Measurements from ENCODE around the gene TMEM132D.

Gene TMEM132D

DNA sequence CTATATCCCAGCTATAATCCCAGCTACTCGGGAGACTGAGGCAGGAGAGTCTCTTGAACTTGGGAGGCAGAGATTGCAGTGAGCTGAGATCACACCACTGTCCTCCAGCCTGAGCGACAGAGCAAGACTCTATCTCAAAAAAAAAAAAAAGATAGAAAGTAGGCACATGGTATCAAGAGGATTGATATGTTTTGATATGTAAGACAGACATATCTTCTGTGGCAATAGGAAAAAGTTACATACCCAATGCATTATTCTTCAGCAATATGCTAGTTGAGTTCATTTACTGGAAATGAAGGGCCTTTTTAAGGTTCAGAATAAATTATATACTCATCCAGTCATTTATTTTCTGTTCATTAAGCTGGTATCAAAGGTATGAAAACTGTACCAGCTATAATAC is 657.2 kb downstream of the TMEM132D start:
- Histone ChIP-seq H3K27me3 (ENCODE audit: control insufficient read depth in 5 of 5, insufficient read depth in 4 of 5, low read length in 5 of 5) (peaks cover 0 to 3% (median 0%) of the 10 kb centered on the region in 5 donors), H3K27ac (ENCODE audit: low read depth, low read length) (no peak overlapping the region), H3K4me1 (ENCODE audit: control insufficient read depth in 5 of 5, insufficient read depth in 5 of 5, low read length in 5 of 5) (no peaks in the 10 kb centered on the region), H3K36me3 (ENCODE audit: control insufficient read depth in 5 of 5, insufficient read depth in 5 of 5, low read length in 5 of 5) (no peaks in the 10 kb centered on the region), H3K9ac (ENCODE audit: low read length in 5 of 5) (no peak overlapping the region), H3K9me3 (ENCODE audit: control insufficient read depth in 5 of 5, low read length in 5 of 5) (peaks cover 0 to 6% (median 0%) of the 10 kb centered on the region in 5 donors), H3K4me3 (ENCODE audit: low read depth in 1 of 5, low read length in 5 of 5) (no peak overlapping the region)

DNA sequence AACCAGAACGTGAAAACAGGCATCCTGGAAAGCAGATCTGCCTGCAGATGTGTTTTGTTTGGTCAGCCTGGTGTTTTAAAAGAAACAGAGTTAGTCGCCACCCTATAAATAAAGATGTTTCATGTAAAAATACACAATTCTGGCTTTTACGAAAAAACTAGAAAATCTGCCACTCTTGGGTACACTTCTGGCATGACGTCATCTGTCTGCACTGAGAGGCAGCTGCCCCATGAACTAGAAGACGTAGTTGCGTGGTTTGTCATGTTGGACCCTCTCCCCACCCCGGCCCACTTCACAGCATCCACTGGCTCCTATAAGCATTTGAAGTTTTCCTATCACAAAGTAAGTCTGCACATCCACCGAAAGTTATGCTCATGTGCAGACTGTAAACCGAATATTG is 658.1 kb downstream of the TMEM132D start:
- Histone ChIP-seq H3K9me3 (ENCODE audit: control insufficient read depth in 5 of 5, low read length in 5 of 5) (peaks cover 0 to 6% (median 0%) of the 10 kb centered on the region in 5 donors), H3K27me3 (ENCODE audit: control insufficient read depth in 5 of 5, insufficient read depth in 4 of 5, low read length in 5 of 5) (peaks cover 0 to 3% (median 0%) of the 10 kb centered on the region in 5 donors), H3K27ac (ENCODE audit: low read depth, low read length) (no peak overlapping the region), H3K4me1 (ENCODE audit: control insufficient read depth in 5 of 5, insufficient read depth in 5 of 5, low read length in 5 of 5) (no peaks in the 10 kb centered on the region), H3K4me3 (ENCODE audit: low read depth in 1 of 5, low read length in 5 of 5) (no peak overlapping the region), H3K36me3 (ENCODE audit: control insufficient read depth in 5 of 5, insufficient read depth in 5 of 5, low read length in 5 of 5) (no peaks in the 10 kb centered on the region), H3K9ac (ENCODE audit: low read length in 5 of 5) (no peak overlapping the region)

DNA sequence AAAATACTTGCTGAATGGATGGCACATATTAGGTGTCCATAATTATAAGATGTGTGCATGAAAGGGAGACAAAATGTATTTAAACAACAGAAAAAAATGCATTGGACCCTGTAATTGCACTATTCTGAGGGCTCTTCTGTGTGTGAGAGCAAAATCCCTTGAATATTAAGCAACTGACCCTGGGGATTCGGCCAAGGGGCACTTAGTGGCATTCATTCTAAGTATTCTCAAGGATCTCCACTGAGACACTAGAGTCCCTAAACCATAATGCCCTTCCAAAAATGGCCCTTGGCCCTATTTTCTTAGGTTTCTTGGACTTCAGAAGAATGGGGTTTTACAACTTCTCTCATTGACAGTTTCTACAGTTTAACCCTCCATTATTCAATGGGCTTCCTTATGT is 662.0 kb downstream of the TMEM132D start:
- H3K27ac ChIP-seq (ENCODE audit: low read depth, low read length): no peak overlapping the region
- peaks cover 0 to 10% (median 3%) of the 10 kb centered on the region in 5 donors for H3K9me3 ChIP-seq (ENCODE audit: control insufficient read depth in 5 of 5, low read length in 5 of 5)
- no peak overlapping the region for H3K4me3 ChIP-seq (ENCODE audit: low read depth in 1 of 5, low read length in 5 of 5)
- H3K9ac ChIP-seq (ENCODE audit: low read length in 5 of 5): no peak overlapping the region
- H3K36me3 ChIP-seq (ENCODE audit: control insufficient read depth in 5 of 5, insufficient read depth in 5 of 5, low read length in 5 of 5): no peaks in the 10 kb centered on the region
- H3K4me1 ChIP-seq (ENCODE audit: control insufficient read depth in 5 of 5, insufficient read depth in 5 of 5, low read length in 5 of 5): no peaks in the 10 kb centered on the region
- H3K27me3 ChIP-seq (ENCODE audit: control insufficient read depth in 5 of 5, insufficient read depth in 4 of 5, low read length in 5 of 5): no peaks in the 10 kb centered on the region

DNA sequence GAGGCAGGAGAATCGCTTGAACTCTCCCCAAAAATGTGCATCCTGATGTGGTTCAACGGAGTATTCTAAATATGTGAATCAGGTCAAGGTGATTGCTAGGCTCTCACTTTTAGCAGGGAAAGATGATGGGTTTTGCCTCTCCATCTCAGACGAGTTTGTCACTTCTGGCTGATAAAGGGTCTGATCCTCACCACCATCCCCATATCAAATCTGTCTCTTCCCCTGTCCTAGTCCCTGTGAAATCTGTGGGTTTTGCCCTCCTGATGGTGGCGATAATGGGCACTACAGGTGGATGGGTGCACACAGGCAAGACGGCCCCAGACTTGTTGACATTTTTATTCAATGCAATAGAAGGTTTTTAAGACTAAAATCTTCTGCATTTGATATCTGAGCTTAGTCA is 665.9 kb downstream of the TMEM132D start:
- H3K4me3 ChIP-seq (ENCODE audit: low read depth in 1 of 5, low read length in 5 of 5): no peak overlapping the region
- no peak overlapping the region for H3K9ac ChIP-seq (ENCODE audit: low read length in 5 of 5)
- H3K27me3 ChIP-seq (ENCODE audit: control insufficient read depth in 5 of 5, insufficient read depth in 4 of 5, low read length in 5 of 5): no peaks in the 10 kb centered on the region
- no peaks in the 10 kb centered on the region for H3K4me1 ChIP-seq (ENCODE audit: control insufficient read depth in 5 of 5, insufficient read depth in 5 of 5, low read length in 5 of 5)
- peaks cover 0 to 10% (median 3%) of the 10 kb centered on the region in 5 donors for H3K9me3 ChIP-seq (ENCODE audit: control insufficient read depth in 5 of 5, low read length in 5 of 5)
- no peaks in the 10 kb centered on the region for H3K36me3 ChIP-seq (ENCODE audit: control insufficient read depth in 5 of 5, insufficient read depth in 5 of 5, low read length in 5 of 5)
- H3K27ac ChIP-seq (ENCODE audit: low read depth, low read length): no peak overlapping the region

DNA sequence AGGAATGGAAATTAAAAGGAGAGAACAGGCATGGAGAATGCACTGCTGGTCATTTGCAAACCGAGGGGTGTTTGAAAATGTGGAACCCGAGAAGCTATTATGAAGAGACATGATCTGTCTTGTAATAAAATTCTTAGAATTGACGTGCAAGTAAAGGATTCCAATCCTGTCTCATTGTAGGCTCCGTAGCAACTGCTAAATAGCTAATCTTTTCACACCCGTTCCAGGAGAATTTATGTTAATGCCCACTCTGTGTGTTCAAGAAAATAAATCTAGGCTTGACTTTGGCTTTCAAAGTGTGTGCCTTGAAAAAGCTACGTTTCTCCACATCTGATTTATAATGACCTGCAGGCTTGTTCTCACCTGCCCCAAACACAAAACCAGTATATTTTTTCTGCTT is 669.6 kb downstream of the TMEM132D start:
- peaks cover 0 to 3% (median 0%) of the 10 kb centered on the region in 5 donors for H3K27me3 ChIP-seq (ENCODE audit: control insufficient read depth in 5 of 5, insufficient read depth in 4 of 5, low read length in 5 of 5)
- H3K4me1 ChIP-seq (ENCODE audit: control insufficient read depth in 5 of 5, insufficient read depth in 5 of 5, low read length in 5 of 5): no peaks in the 10 kb centered on the region
- H3K27ac ChIP-seq (ENCODE audit: low read depth, low read length): no peak overlapping the region
- no peak overlapping the region for H3K4me3 ChIP-seq (ENCODE audit: low read depth in 1 of 5, low read length in 5 of 5)
- no peak overlapping the region for H3K9ac ChIP-seq (ENCODE audit: low read length in 5 of 5)
- H3K36me3 ChIP-seq (ENCODE audit: control insufficient read depth in 5 of 5, insufficient read depth in 5 of 5, low read length in 5 of 5): no peaks in the 10 kb centered on the region
- H3K9me3 ChIP-seq (ENCODE audit: control insufficient read depth in 5 of 5, low read length in 5 of 5): peaks cover 0 to 5% (median 1%) of the 10 kb centered on the region in 5 donors

DNA sequence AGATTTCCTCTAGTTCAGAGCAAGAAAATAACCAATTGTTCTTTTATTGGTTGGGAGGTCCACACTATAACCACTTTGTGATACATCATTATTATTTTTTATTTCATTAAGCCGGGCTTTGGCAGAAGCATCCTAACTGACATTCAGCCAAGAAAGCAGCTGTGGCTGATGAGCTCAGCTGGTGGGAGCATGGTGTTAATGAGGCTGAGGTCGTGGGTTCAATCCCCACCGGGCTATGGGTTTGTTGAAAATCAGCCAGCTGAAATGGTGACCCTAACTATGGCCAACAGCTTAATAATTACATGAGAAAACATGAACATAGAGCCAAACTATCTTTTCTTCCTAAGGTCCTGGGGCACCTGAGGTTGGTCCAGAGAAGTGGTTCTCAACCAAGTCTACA is 672.3 kb downstream of the TMEM132D start:
- no peak overlapping the region for H3K27ac ChIP-seq (ENCODE audit: low read depth, low read length)
- H3K4me1 ChIP-seq (ENCODE audit: control insufficient read depth in 5 of 5, insufficient read depth in 5 of 5, low read length in 5 of 5): no peaks in the 10 kb centered on the region
- H3K9ac ChIP-seq (ENCODE audit: low read length in 5 of 5): no peak overlapping the region

DNA sequence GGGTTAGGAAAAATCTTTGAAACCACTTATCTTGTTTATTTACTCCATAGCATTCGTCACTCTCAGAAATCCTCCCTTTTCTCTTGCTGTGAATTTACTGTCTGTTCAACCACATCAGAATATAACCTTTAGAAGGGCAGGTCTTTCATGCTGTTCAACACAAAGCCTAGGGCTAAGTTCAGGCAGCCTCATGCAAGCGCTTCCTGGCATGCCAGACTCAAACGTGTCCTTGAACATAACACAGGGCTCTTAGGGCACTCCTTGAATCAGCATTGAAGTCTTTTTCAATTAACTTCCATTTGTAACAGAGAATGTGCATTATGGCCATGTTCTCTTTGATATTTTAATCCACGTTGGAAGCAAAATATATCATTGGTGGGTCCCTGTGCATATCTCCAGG is 672.8 kb downstream of the TMEM132D start:
- H3K4me3 ChIP-seq (ENCODE audit: low read depth in 1 of 5, low read length in 5 of 5): no peak overlapping the region
- no peaks in the 10 kb centered on the region for H3K36me3 ChIP-seq (ENCODE audit: control insufficient read depth in 5 of 5, insufficient read depth in 5 of 5, low read length in 5 of 5)
- peaks cover 0 to 7% (median 0%) of the 10 kb centered on the region in 5 donors for H3K9me3 ChIP-seq (ENCODE audit: control insufficient read depth in 5 of 5, low read length in 5 of 5)
- no peak overlapping the region for H3K9ac ChIP-seq (ENCODE audit: low read length in 5 of 5)
- H3K27ac ChIP-seq (ENCODE audit: low read depth, low read length): no peak overlapping the region
- H3K4me1 ChIP-seq (ENCODE audit: control insufficient read depth in 5 of 5, insufficient read depth in 5 of 5, low read length in 5 of 5): no peaks in the 10 kb centered on the region
- H3K27me3 ChIP-seq (ENCODE audit: control insufficient read depth in 5 of 5, insufficient read depth in 4 of 5, low read length in 5 of 5): peaks cover 0 to 3% (median 0%) of the 10 kb centered on the region in 5 donors

More for the DNA sequence above, 672.3 kb downstream of the TMEM132D start:
- no peak overlapping the region for H3K4me3 ChIP-seq (ENCODE audit: low read depth in 1 of 5, low read length in 5 of 5)
- no peaks in the 10 kb centered on the region for H3K36me3 ChIP-seq (ENCODE audit: control insufficient read depth in 5 of 5, insufficient read depth in 5 of 5, low read length in 5 of 5)
- peaks cover 0 to 7% (median 0%) of the 10 kb centered on the region in 5 donors for H3K9me3 ChIP-seq (ENCODE audit: control insufficient read depth in 5 of 5, low read length in 5 of 5)
- H3K27me3 ChIP-seq (ENCODE audit: control insufficient read depth in 5 of 5, insufficient read depth in 4 of 5, low read length in 5 of 5): peaks cover 0 to 3% (median 0%) of the 10 kb centered on the region in 5 donors

DNA sequence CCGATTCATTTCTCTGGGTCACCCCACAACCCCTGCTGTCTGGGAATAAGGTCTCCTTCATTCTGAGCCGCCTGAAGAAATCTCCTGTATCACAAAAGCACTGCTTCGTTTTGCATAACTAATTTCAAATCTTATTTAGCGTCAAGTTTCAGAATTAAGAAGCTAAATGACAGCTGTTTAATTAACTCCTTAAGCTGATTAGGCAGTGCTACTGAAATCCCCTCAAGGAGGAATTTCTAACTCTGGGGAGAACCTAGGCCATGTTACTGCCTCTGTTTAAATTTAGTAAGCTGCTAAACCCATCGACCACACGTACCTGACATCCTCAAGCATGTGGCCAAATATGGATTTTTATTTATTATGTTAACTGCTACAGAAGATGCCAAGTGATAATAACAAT is 677.0 kb downstream of the TMEM132D start:
- H3K9ac ChIP-seq (ENCODE audit: low read length in 5 of 5): no peak overlapping the region
- peaks cover 0 to 7% (median 0%) of the 10 kb centered on the region in 5 donors for H3K9me3 ChIP-seq (ENCODE audit: control insufficient read depth in 5 of 5, low read length in 5 of 5)
- H3K36me3 ChIP-seq (ENCODE audit: control insufficient read depth in 5 of 5, insufficient read depth in 5 of 5, low read length in 5 of 5): no peaks in the 10 kb centered on the region
- H3K4me3 ChIP-seq (ENCODE audit: low read depth in 1 of 5, low read length in 5 of 5): no peak overlapping the region
- H3K27ac ChIP-seq (ENCODE audit: low read depth, low read length): no peak overlapping the region
- no peaks in the 10 kb centered on the region for H3K4me1 ChIP-seq (ENCODE audit: control insufficient read depth in 5 of 5, insufficient read depth in 5 of 5, low read length in 5 of 5)
- H3K27me3 ChIP-seq (ENCODE audit: control insufficient read depth in 5 of 5, insufficient read depth in 4 of 5, low read length in 5 of 5): peaks cover 0 to 3% (median 0%) of the 10 kb centered on the region in 5 donors

DNA sequence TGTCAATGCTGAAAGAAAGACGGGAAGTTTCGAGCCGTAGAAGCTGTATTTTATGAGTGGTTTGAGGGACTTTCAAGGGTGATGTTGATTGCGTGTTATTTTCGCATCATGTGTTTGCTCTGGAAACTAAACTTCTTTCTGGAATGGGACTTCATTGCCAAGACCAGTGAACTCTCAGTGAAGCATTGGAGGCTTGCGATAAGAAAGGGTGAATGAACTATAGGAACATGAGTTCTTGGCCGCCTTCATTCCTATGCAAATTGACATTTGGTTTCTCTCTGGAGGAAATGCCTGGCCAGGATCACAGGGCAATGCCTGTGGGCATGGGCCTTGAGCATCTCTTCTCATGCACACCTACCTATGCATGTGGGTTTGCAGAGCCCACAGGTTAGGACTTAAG is 677.8 kb downstream of the TMEM132D start:
- Histone ChIP-seq H3K27ac (ENCODE audit: low read depth, low read length) (no peak overlapping the region), H3K36me3 (ENCODE audit: control insufficient read depth in 5 of 5, insufficient read depth in 5 of 5, low read length in 5 of 5) (no peaks in the 10 kb centered on the region), H3K9me3 (ENCODE audit: control insufficient read depth in 5 of 5, low read length in 5 of 5) (peaks cover 0 to 7% (median 0%) of the 10 kb centered on the region in 5 donors), H3K27me3 (ENCODE audit: control insufficient read depth in 5 of 5, insufficient read depth in 4 of 5, low read length in 5 of 5) (peaks cover 0 to 3% (median 0%) of the 10 kb centered on the region in 5 donors), H3K4me3 (ENCODE audit: low read depth in 1 of 5, low read length in 5 of 5) (no peak overlapping the region), H3K4me1 (ENCODE audit: control insufficient read depth in 5 of 5, insufficient read depth in 5 of 5, low read length in 5 of 5) (no peaks in the 10 kb centered on the region), H3K9ac (ENCODE audit: low read length in 5 of 5) (no peak overlapping the region)

DNA sequence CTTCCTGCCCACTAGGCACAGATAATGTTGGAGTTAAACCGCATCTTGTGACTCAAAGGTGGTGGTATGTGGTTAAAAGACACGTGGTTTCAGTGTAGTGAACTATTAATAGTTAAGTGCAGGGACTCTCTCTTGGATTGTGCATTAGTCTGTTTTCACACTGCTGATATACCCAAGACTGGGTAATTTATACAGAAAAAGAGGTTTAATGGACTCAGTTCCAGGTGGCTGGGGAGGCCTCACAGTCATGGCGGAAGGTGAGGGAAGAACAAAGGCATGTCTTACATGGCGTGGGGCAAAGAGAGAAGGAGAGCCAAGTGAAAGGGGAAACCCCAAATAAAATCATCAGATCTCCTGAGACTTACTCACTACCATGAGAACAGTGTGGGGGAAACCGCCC is 688.3 kb downstream of the TMEM132D start:
- H3K9ac ChIP-seq (ENCODE audit: low read length in 5 of 5): no peak overlapping the region
- H3K9me3 ChIP-seq (ENCODE audit: control insufficient read depth in 5 of 5, low read length in 5 of 5): peaks cover 0 to 18% (median 5%) of the 10 kb centered on the region in 5 donors
- no peak overlapping the region for H3K4me3 ChIP-seq (ENCODE audit: low read depth in 1 of 5, low read length in 5 of 5)
- no peak overlapping the region for H3K27ac ChIP-seq (ENCODE audit: low read depth, low read length)
- no peaks in the 10 kb centered on the region for H3K4me1 ChIP-seq (ENCODE audit: control insufficient read depth in 5 of 5, insufficient read depth in 5 of 5, low read length in 5 of 5)
- no peaks in the 10 kb centered on the region for H3K27me3 ChIP-seq (ENCODE audit: control insufficient read depth in 5 of 5, insufficient read depth in 4 of 5, low read length in 5 of 5)
- H3K36me3 ChIP-seq (ENCODE audit: control insufficient read depth in 5 of 5, insufficient read depth in 5 of 5, low read length in 5 of 5): no peaks in the 10 kb centered on the region
